Fibroblast of pulmonary artery (primary cell): ENCODE data around the gene LNPEP.

ENCODE experiments used
- DNase-seq: peaks from one replicate; pipeline ENCODE4 v3.0.0-alpha.2; 2010; ENCODE audit warnings: low read depth
- H3K4me3 ChIP-seq: replicated peaks from 2 replicates; pipeline ENCODE4 v1.5.1; 2011; ENCODE audit warnings: low read depth, mild to moderate bottlenecking, control low read depth, low read length, moderate library complexity
- CTCF ChIP-seq: IDR thresholded peaks from 2 replicates; pipeline ENCODE4 v1.5.1; 2011; ENCODE audit warnings: mild to moderate bottlenecking, control low read depth, low read length, inconsistent platforms; ENCODE audit errors: missing control alignments

The LNPEP gene

GRCh38 chr5:96919754-96920197 is 16.1 kb upstream of the LNPEP start:
- H3K4me3 ChIP-seq, result no peak overlapping the region
- no peak for TF ChIP-seq CTCF
- no peak for DNase-seq

- TF ChIP-seq CTCF, result no peak
- DNase-seq, result no peak
- H3K4me3 ChIP-seq, result no peak overlapping the region
Observed at GRCh38 chr5:96920744-96921355, 15.0 kb upstream of the LNPEP start.

GRCh38 chr5:96922499-96923244 is 13.2 kb upstream of the LNPEP start:
- DNase-seq, result no peak
- no peak overlapping the region for H3K4me3 ChIP-seq
- TF ChIP-seq CTCF, result no peak

GRCh38 chr5:96924016-96924443 is 11.8 kb upstream of the LNPEP start:
- no peak overlapping the region for H3K4me3 ChIP-seq
- no peak for DNase-seq
- no peak for TF ChIP-seq CTCF

GRCh38 chr5:96926276-96926675 is 9.6 kb upstream of the LNPEP start:
- DNase-seq, result no peak
- H3K4me3 ChIP-seq, result no peak overlapping the region
- TF ChIP-seq CTCF, result no peak

- peak; percentile 70 for DNase-seq
Observed at GRCh38 chr5:96927008-96927407, 8.9 kb upstream of the LNPEP start.

More at GRCh38 chr5:96927008-96927407, 8.9 kb upstream of the LNPEP start:
- H3K4me3 ChIP-seq, result no peak overlapping the region
- no peak for TF ChIP-seq CTCF
